T-helper 2 cell treated with Interferon-gamma antibody and Interleukin-4, amounts not matched to agents 5 μg/mL and 100 μg/mL, for 36 hours (primary cell): ENCODE data around the gene RFT1.
A peak's percentile ranks its signal among the peaks of the same experiment; 100 is the strongest.
"Not testable (repeated sequence)": the region's sequence is repeated elsewhere in the genome, so short reads cannot be mapped to it uniquely, and the experiment has no call there.

Experiments
- DNase-seq: peaks from one replicate; pipeline ENCODE4 v3.0.0; 2021; ENCODE audit warnings: low spot score
- H3K27ac Mint-ChIP-seq: one replicate; pipeline ENCODE4 v1.8.0; 2021; ENCODE audit warnings: mild to moderate bottlenecking, mixed read lengths
- H3K27me3 Mint-ChIP-seq: one replicate; pipeline ENCODE4 v1.8.0; 2021; ENCODE audit warnings: low read depth, mixed read lengths
- H3K36me3 Mint-ChIP-seq: one replicate; pipeline ENCODE4 v1.8.0; 2021; ENCODE audit warnings: low read depth, mixed read lengths
- H3K4me1 Mint-ChIP-seq: one replicate; pipeline ENCODE4 v1.8.0; 2021; ENCODE audit warnings: low read depth, mixed read lengths
- H3K4me3 Mint-ChIP-seq: one replicate; pipeline ENCODE4 v1.8.0; 2022; ENCODE audit warnings: mild to moderate bottlenecking, moderate library complexity, mixed read lengths
- H3K9me3 Mint-ChIP-seq: one replicate; pipeline ENCODE4 v1.8.0; 2021; ENCODE audit warnings: mixed read lengths

The RFT1 gene

DNA sequence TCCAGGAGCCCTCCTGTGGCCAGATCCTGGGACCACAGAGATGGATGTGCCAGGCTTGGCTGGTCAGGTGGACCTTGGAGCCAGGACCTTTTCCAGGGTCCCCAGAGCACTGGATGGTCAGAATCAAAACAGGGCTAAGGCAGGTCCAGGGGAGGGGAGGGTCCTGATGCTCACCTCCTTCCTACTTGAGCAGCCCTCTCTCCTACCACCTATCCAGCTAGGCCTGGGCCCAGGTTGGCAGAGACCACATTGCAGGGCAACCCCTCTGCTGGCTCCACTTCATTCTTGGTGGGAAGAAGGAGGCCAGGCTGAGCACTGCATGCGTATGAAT, 55.9 kb downstream of the RFT1 start:
- H3K9me3 Mint-ChIP-seq: no peaks in the 10 kb centered on the region
- H3K4me3 Mint-ChIP-seq: peak overlapping the region; percentile 14
- no peaks in the 10 kb centered on the region for H3K36me3 Mint-ChIP-seq
- peak overlapping the region; percentile 45 for H3K27ac Mint-ChIP-seq
- H3K27me3 Mint-ChIP-seq: no peaks in the 10 kb centered on the region
- no peak for DNase-seq
- H3K4me1 Mint-ChIP-seq: peaks cover 14% of the 10 kb centered on the region

DNA sequence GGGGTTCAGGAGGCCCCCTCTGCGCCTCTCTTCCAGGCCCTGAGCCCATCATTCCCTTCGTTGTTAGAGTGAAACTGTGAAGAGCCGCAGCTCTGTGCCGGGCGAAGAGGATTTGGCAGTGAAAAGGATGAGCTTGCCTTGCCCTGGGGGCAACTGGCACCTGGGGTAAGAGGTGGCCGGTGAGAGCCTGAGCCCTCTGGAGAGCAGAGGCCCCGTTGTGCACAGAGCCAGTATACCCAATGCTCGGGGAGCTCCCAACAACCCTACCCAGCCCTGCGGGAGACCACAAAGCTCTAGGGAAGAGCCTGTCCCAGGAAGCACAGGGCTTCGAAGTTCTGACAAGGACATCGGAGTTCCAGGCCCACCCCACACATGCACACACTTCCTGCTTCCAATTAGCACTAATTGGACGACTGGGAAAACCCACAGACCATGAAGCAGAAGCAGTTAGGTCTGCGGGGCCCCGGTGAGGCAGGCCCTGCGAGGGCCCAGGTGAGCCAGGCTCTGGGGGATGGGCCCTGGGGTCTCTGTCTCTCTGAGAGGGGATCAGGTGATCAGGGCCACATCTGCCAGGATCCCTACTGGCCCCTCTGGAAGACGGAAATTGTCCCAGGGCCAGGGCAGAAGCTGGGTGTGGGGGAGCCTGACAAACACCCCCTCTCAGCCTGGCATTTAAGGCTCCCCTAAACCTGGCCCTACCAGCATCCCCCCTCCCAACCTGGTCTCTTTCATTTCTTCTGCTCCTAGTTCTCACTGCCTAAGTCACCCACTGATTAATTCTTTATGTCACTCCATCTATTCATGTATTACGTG, 56.5 kb downstream of the RFT1 start:
- no peak for DNase-seq
- no peaks in the 10 kb centered on the region for H3K27me3 Mint-ChIP-seq
- peak overlapping the region; percentile 88 for H3K4me3 Mint-ChIP-seq
- H3K4me1 Mint-ChIP-seq: peaks cover 16% of the 10 kb centered on the region
- H3K36me3 Mint-ChIP-seq: no peaks in the 10 kb centered on the region
- H3K9me3 Mint-ChIP-seq: no peaks in the 10 kb centered on the region
- peak overlapping the region; percentile 93 for H3K27ac Mint-ChIP-seq

DNA sequence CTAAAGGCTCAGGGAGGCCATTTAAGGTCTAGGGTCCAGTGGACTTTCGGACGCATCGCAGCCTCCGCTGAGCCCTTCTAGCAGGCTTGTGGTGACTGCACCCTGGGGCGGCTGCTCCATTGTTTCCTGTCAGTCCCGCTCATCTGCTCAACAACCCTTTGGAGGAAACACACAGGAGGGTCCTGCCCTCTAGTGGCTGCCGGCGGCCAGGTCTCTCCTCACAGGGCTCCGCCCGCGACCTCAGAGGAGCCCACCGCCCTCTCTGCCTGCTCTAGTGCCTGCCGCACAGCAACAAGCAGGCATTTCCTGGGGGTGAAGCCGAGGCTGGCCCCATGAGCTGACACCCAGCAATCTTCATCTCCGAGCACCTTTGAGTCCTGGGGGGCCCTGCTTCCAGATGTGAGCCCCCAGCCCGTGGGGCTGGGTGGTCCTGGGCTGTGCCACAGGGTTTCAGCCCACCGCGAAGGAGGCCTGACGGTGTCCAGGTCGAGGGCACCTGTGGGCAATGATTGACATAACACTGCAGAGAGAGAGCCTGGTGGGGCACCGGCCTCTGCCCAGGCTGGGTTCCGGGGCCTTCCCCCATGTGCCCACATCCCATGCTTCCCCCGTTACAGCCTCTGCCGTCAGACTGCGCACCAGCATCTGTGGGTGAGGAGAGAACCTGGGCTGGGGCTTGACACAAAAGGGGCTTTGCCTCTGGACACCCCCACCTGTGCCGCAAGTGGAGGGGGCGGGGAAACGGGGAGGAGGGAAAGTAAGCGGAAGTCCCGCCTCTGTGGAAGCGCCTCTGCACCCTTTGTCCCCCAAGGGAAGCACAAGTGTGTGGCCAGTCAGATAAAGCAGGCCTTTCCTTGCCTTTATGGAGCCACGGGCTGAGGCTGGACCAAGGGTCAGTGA, 57.3 kb downstream of the RFT1 start:
- Mint-ChIP-seq H3K27ac (peak overlapping the region; percentile 93), H3K9me3 (no peaks in the 10 kb centered on the region), H3K4me1 (peaks cover 16% of the 10 kb centered on the region), H3K36me3 (no peaks in the 10 kb centered on the region), H3K27me3 (no peaks in the 10 kb centered on the region), H3K4me3 (peak overlapping the region; percentile 88)
- DNase-seq: peak; percentile 85

DNA sequence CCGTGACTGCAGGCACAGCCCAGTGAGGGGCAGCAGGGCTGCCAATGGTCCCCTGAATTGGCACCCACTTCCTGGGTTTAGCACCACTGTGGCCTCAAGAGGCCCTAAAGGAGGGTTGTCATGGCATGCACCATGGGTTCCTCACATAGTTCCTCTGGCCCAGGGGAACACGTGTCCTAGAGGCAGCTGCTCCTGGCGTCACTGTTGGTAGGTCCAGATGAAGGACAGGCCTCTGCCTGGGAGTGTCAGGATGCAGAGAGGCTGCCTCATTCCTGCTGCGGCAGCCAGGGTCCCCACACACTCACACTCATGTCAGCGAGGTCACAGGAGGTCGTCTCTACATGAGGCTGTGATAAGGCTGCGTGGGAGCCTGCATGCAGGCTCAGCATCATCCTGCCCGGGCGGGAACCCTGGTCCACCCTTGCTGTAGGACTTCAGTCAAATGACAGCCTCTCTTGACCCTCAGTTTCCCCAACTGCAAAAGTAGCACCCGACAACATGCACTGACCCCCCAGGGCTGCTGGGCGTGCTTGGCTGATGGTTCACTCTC, 58.3 kb downstream of the RFT1 start:
- Mint-ChIP-seq H3K36me3 (no peaks in the 10 kb centered on the region), H3K27me3 (no peaks in the 10 kb centered on the region), H3K27ac (peak overlapping the region; percentile 93), H3K9me3 (no peaks in the 10 kb centered on the region), H3K4me3 (peak overlapping the region; percentile 88), H3K4me1 (peaks cover 16% of the 10 kb centered on the region)
- DNase-seq: no peak

DNA sequence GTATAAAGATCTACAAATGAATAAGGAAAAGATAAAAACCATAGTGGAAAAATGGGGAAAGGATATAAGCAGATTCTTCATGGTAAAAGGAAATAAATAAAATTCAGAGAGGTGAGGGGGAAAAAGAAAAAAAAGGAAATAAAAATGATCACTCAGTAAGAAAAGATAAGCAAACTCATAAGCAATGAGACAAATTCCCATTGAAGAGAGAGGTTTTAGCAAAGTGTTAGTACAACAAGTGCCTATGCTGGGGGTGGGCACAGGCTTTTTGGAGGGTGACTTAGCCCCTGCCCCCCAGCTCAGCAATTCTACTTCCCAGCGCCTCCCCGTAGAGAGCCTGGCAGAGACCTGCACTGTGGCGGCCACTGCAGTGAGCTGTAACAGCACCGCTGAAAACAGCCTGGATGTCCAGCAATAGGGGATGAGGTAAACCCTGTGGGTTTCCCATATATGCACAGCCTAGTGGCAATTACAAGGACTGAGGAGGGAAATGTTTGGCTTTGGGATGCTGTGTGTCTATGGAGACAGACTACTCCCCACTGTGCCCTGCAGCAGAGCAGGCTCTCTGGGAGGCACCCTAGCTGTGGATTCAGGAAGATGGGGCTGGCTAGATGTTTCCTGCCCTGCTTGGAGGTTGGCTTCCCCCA, 60.7 kb downstream of the RFT1 start:
- no peak overlapping the region for H3K27ac Mint-ChIP-seq

DNA sequence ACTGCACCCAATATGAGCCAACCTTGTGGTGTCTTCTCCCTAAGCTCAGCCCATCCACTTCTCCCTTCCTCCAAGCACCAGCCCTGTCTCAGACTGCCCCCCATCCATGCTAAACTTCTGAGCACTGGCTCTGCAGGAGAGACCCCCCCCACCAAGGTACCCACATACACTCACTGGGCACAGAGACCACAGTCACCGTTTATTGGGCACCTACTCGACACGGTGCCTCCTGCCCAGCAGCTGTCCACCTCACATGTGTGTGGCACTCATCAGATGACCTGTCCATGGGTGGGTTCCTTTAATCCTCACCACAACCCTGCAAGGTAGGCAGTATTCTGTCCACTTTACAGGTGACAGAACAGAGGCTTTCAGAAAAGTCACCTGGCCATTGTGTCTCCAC, 62.1 kb downstream of the RFT1 start:
- peaks cover 10% of the 10 kb centered on the region for H3K27me3 Mint-ChIP-seq
- H3K4me3 Mint-ChIP-seq: no peak overlapping the region
- H3K27ac Mint-ChIP-seq: no peak overlapping the region
- H3K36me3 Mint-ChIP-seq: no peaks in the 10 kb centered on the region
- no peaks in the 10 kb centered on the region for H3K9me3 Mint-ChIP-seq
- DNase-seq: no peak
- peaks cover 12% of the 10 kb centered on the region for H3K4me1 Mint-ChIP-seq

More for the DNA sequence above, 60.7 kb downstream of the RFT1 start:
- Mint-ChIP-seq H3K36me3 (no peaks in the 10 kb centered on the region), H3K4me3 (no peak overlapping the region), H3K9me3 (no peaks in the 10 kb centered on the region), H3K4me1 (peaks cover 16% of the 10 kb centered on the region), H3K27me3 (peaks cover 3% of the 10 kb centered on the region)
- DNase-seq: no peak

DNA sequence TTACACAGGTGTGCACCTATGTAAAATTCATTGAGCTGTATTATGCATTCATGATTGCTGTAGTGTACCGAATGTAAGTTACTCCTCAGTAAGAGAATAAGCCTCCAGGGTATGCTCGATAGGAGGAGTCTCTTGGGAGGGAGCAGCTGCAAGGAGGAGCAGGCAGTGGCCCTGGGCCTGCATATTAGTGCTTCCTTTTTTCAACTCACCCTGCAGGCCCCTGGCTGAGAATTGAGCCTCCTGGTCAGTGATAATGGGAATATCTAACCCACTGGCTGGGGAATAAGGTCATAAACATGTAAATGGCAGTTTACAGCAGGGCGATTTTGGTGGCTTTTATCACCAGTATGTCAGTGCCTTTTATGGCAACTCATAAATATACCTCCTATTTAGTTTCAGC, 62.7 kb downstream of the RFT1 start:
- H3K4me3 Mint-ChIP-seq: no peak overlapping the region
- H3K36me3 Mint-ChIP-seq: no peaks in the 10 kb centered on the region
- peaks cover 14% of the 10 kb centered on the region for H3K27me3 Mint-ChIP-seq
- H3K9me3 Mint-ChIP-seq: no peaks in the 10 kb centered on the region
- no peak overlapping the region for H3K27ac Mint-ChIP-seq
- no peak for DNase-seq
- H3K4me1 Mint-ChIP-seq: peaks cover 9% of the 10 kb centered on the region

DNA sequence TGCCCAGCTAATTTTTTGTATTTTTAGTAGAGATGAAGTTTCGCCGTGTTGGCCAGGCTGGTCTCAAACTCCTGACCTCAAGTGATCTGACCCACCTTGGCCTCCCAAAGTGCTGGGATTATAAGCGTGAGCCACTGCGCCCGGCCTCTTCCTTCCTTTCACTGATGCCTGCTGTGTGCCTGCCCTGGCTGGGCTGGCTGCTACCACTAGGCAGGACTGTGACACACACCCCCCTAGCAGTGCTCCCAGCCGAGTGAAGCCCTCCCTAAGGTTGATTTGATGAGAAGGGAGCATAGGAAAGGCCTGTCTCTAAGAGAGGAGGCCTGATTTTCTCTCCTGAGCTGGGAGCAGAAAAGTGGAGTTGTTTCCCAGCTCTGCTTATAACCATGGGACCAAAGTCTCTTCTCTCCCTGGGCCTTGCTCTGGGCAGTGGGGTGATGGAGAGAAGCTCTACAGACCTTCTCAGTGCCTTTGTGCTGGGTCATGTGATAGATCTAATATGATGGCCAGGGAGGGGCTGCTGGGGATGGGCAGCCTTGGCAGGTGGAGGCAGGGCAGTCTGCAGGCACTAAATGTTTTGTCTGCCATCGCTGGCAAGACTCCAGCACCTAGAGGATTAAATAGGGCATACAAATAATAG, 64.3 kb downstream of the RFT1 start:
- Mint-ChIP-seq H3K4me3 (no peak overlapping the region), H3K4me1 (peaks cover 2% of the 10 kb centered on the region), H3K36me3 (no peaks in the 10 kb centered on the region), H3K27me3 (peaks cover 25% of the 10 kb centered on the region), H3K27ac (no peak overlapping the region), H3K9me3 (no peaks in the 10 kb centered on the region)
- no peak for DNase-seq

DNA sequence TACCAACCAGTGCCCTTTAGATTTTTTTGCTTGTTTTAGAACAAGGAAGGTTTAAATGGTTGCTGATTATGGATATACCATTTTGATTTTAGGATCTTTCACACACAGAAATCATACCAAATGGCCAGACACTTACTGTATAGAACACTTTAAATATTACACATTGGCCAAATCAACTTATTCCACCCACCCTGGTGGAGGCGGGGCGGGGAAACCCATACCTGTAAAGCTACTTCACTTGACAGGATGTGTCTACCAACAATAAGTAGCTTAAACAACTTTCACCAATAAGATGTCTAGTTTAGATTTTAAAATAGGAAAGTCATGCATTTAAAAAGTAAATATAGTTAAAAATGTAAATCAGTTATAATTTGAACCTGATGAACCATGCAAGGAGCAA, 67.3 kb downstream of the RFT1 start:
- H3K4me3 Mint-ChIP-seq: no peak overlapping the region
- H3K27ac Mint-ChIP-seq: no peak overlapping the region
- H3K4me1 Mint-ChIP-seq: no peaks in the 10 kb centered on the region

DNA sequence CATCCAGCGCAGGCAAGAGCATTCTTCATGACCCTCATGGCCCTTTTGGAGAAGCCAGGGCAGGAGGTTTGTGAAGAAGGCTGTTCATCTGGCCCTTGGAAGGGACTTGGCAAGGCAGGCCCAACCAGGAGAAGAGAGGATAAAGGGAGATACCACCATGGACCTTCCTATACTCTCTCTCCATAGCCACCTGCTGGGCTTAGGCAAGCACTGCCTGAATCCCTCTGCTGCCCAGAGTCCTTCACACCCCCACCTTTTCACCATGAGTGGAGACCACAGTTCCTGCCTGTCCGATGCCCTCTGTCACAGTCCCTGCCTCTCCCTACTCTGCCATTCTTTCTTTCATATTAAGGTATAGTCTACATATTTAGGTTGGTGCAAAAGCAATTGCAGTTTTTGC, 73.8 kb downstream of the RFT1 start:
- no peaks in the 10 kb centered on the region for H3K4me1 Mint-ChIP-seq
- H3K27ac Mint-ChIP-seq: no peak overlapping the region
- peaks cover 10% of the 10 kb centered on the region for H3K27me3 Mint-ChIP-seq
- H3K4me3 Mint-ChIP-seq: no peak overlapping the region
- no peak for DNase-seq
- no peaks in the 10 kb centered on the region for H3K9me3 Mint-ChIP-seq
- H3K36me3 Mint-ChIP-seq: no peaks in the 10 kb centered on the region

More for the DNA sequence above, 67.3 kb downstream of the RFT1 start:
- no peak for DNase-seq
- no peaks in the 10 kb centered on the region for H3K9me3 Mint-ChIP-seq
- H3K36me3 Mint-ChIP-seq: no peaks in the 10 kb centered on the region
- peaks cover 31% of the 10 kb centered on the region for H3K27me3 Mint-ChIP-seq

DNA sequence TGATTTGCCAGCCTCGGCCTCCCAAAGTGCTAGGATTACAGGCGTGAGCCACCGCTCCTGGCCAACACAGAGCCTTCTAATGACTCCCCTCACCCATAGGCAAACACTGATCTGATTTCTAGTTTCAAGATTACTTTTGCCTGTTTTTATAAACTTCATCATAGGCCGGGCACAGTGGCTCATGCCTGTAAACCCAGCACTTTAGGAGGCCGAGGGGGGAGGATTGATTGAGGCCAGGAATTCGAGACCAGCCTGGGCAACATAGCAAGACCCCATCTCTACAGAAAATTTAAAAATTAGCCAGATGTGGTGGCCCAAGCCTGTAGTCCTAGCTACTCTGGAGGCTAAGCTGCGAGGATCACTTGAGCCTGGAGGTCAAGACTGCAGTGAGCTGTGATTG, 76.0 kb downstream of the RFT1 start:
- H3K4me3 Mint-ChIP-seq, DNase-seq, H3K4me1 Mint-ChIP-seq, H3K36me3 Mint-ChIP-seq, H3K27ac Mint-ChIP-seq, H3K9me3 Mint-ChIP-seq, H3K27me3 Mint-ChIP-seq: not testable (repeated sequence)

DNA sequence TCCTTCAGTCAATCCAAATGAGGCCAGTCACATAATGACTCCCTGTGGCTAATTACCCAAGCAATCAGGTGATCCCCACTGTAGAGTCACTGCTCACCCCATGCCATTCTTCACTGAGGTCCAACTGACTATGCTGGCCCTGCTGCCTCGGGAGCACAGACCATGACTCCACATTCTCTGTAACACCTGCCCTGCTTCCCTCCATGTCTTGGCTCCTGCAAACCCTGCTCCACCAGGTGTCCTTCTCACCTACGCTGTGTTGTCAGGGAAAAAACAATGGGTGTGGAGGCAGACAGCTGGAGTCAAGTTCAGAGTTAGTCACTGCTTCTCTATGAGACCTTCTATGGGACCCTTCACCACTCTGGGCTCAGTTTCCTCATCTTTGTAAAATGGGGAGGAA, 78.3 kb downstream of the RFT1 start:
- no peak overlapping the region for H3K4me3 Mint-ChIP-seq
- peaks cover 11% of the 10 kb centered on the region for H3K27me3 Mint-ChIP-seq
- H3K27ac Mint-ChIP-seq: no peak overlapping the region
- H3K36me3 Mint-ChIP-seq: no peaks in the 10 kb centered on the region
- DNase-seq: no peak
- H3K4me1 Mint-ChIP-seq: peaks cover 6% of the 10 kb centered on the region
- no peaks in the 10 kb centered on the region for H3K9me3 Mint-ChIP-seq

DNA sequence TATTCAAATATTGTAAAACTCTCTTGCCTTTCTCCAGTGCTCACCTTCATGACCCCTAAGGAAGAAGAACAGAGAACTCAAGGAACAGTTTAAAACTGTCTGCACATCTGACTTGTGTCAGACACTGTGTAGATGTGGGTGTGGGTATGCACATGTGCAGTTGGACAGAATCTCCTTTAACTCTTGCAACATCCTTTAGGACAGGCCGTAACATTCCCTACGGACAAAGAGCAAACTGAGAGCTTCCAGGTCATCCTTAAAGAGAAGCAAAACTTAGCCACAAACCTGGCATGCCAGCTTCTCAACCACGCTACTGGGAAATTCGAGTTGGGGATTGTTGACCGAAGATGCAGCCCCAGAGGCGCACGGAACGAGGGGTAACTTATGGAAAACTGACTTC, 80.2 kb downstream of the RFT1 start:
- Mint-ChIP-seq H3K27ac (no peak overlapping the region), H3K27me3 (peaks cover 15% of the 10 kb centered on the region), H3K9me3 (no peaks in the 10 kb centered on the region), H3K4me3 (no peak overlapping the region), H3K36me3 (no peaks in the 10 kb centered on the region), H3K4me1 (peaks cover 10% of the 10 kb centered on the region)
- DNase-seq: no peak
